HepG2 (cell line): ENCODE measurements around the gene RRM2. TPM values are rescaled to one million over a fixed set of nuclear protein-coding genes. Genes with fewer than 3 reads are reported as not detected.

Experiments used
- E2F5 ChIP-seq: sonication (generic); formaldehyde crosslinking; conservative IDR thresholded peaks from 2 replicates; pipeline ENCODE4 v1.4.0; 2020; ENCODE audit warnings: missing genetic modification reagents
- JUN ChIP-seq: sonication (generic); formaldehyde crosslinking; IDR thresholded peaks from 2 replicates; pipeline ENCODE4 v1.4.0; 2020; ENCODE audit warnings: mild to moderate bottlenecking, missing genetic modification reagents
- KLF16 ChIP-seq, 2 experiments: sonication (generic) in 1 of 2; formaldehyde crosslinking in 1 of 2; IDR thresholded peaks; 2 replicates each; pipeline versions ENCODE4 v1.6.1 to v1.8.0; 2016 to 2023; ENCODE audit warnings: missing genetic modification reagents in 2 of 2, missing compliant biosample characterization in 1 of 2
- MAF1 ChIP-seq: sonication (generic); formaldehyde crosslinking; IDR thresholded peaks from 2 replicates; pipeline ENCODE4 v1.5.0; 2020; ENCODE audit warnings: missing genetic modification reagents, borderline replicate concordance
- MLX ChIP-seq: IDR thresholded peaks from 2 replicates; pipeline ENCODE4 v1.6.1; 2016
- NCOR1 ChIP-seq: fragments of 200-600 bp; sonication (generic); IDR thresholded peaks from 2 replicates; pipeline ENCODE4 v1.7.0; 2017; ENCODE audit warnings: antibody characterized with exemption, low read length, borderline replicate concordance
- NFKBIZ ChIP-seq: IDR thresholded peaks from 2 replicates; pipeline ENCODE4 v1.6.1; 2018; ENCODE audit warnings: missing genetic modification reagents, missing compliant biosample characterization
- POLR2AphosphoS2 ChIP-seq: IDR thresholded peaks from 2 replicates; pipeline ENCODE4 v1.6.1; 2011; ENCODE audit warnings: low read depth, low read length, improper control_type of control experiment
- SP5 ChIP-seq: IDR thresholded peaks from 2 replicates; pipeline ENCODE4 v1.6.1; 2016; ENCODE audit warnings: low read depth, borderline replicate concordance
- TFAP4 ChIP-seq: sonication (generic); IDR thresholded peaks from 2 replicates; pipeline ENCODE4 v1.6.1; 2016; ENCODE audit warnings: low read depth, borderline replicate concordance
- TFDP2 ChIP-seq: sonication (generic); formaldehyde crosslinking; IDR thresholded peaks from 2 replicates; pipeline ENCODE4 v1.4.0; 2020; ENCODE audit warnings: missing genetic modification reagents
- ZKSCAN8 ChIP-seq: IDR thresholded peaks from 2 replicates; pipeline ENCODE4 v1.6.1; 2016; ENCODE audit warnings: borderline replicate concordance, missing genetic modification reagents, missing compliant biosample characterization
- ZNF160 ChIP-seq: sonication (generic); formaldehyde crosslinking; IDR thresholded peaks from 2 replicates; pipeline ENCODE4 v1.8.0; 2022; ENCODE audit warnings: mild to moderate bottlenecking, inconsistent platforms, missing genetic modification reagents
- ZNF407 ChIP-seq: sonication (generic); formaldehyde crosslinking; IDR thresholded peaks from one replicate; pipeline ENCODE4 v1.5.1; 2020; ENCODE audit warnings: mild to moderate bottlenecking, missing genetic modification reagents; ENCODE audit errors: not compliant biosample characterization
- ZNF547 ChIP-seq: sonication (generic); formaldehyde crosslinking; IDR thresholded peaks from 2 replicates; pipeline ENCODE4 v1.5.1; 2020; ENCODE audit warnings: mild to moderate bottlenecking, missing genetic modification reagents
- ZNF83 ChIP-seq: sonication (generic); formaldehyde crosslinking; IDR thresholded peaks from 2 replicates; pipeline ENCODE4 v1.4.0; 2020; ENCODE audit warnings: missing genetic modification reagents, mild to moderate bottlenecking, borderline replicate concordance
- polyA plus RNA-seq, 8 experiments: library from polyadenylated mRNA; depleted of rRNA in 3 of 8; stranded (reverse) in 7 of 8; unstranded in 1 of 8; fragments of >200 nt; fragmentation: Illumina TruSeq in 4 of 8; extraction: Trizol in 4 of 8; gene quantifications; 2 replicates each; pipeline versions ENCODE4 v1.2.1 to v1.2.3, GENCODE V29; 2011 to 2016; ENCODE audit warnings: low read depth in 4 of 8, missing spikeins in 1 of 8, mixed read lengths in 1 of 8; ENCODE audit not compliant: insufficient read depth in 1 of 8
- total RNA-seq, 5 experiments: library from RNA; depleted of rRNA; stranded (reverse); fragments of >200 nt; fragmentation: Illumina TruSeq; extraction: Trizol; gene quantifications; 2 replicates each; pipeline ENCODE4 v1.2.3, GENCODE V29; 2016; ENCODE audit warnings: low read depth in 1 of 5

The RRM2 gene
- total and polyA plus RNA-seq, 2 of the 13 experiments (the other 11 are each of a cell fraction or from before 2014, with no cell fraction given), result 31.3 to 150 TPM

- TF ChIP-seq KLF16 (CRISPR knock-in tag; IDR thresholded peaks at IDR 0.05), result 0 out of 4 replicates have a peak, but pooled peaks of 1 of the 2 experiments have one; percentile 36
- TF ChIP-seq E2F5 (CRISPR knock-in tag), result no peak
- no peak for TF ChIP-seq ZKSCAN8
- no peak for TF ChIP-seq NCOR1
- no peak for TF ChIP-seq NFKBIZ (CRISPR knock-in tag)
- TF ChIP-seq TFAP4, result no peak
- TF ChIP-seq ZNF160 (CRISPR knock-in tag), result no peak
- TF ChIP-seq ZNF407 (CRISPR knock-in tag), result no peak
- no peak for TF ChIP-seq TFDP2 (CRISPR knock-in tag)
- no peak for TF ChIP-seq MLX (CRISPR knock-in tag)
- no peak for TF ChIP-seq ZNF83 (CRISPR knock-in tag)
- TF ChIP-seq ZNF547 (CRISPR knock-in tag), result no peak
- 0 out of 2 replicates have a peak, but pooled peaks have one; percentile 50 for TF ChIP-seq MAF1
- no peak for TF ChIP-seq JUN
- TF ChIP-seq POLR2AphosphoS2, result no peak
- no peak for TF ChIP-seq SP5
Measured at GRCh38 chr2:10097352-10098148, 25.0 kb upstream of the RRM2 start (continued).
